Measurements from ENCODE around the gene OSGEP.

The OSGEP gene

DNA sequence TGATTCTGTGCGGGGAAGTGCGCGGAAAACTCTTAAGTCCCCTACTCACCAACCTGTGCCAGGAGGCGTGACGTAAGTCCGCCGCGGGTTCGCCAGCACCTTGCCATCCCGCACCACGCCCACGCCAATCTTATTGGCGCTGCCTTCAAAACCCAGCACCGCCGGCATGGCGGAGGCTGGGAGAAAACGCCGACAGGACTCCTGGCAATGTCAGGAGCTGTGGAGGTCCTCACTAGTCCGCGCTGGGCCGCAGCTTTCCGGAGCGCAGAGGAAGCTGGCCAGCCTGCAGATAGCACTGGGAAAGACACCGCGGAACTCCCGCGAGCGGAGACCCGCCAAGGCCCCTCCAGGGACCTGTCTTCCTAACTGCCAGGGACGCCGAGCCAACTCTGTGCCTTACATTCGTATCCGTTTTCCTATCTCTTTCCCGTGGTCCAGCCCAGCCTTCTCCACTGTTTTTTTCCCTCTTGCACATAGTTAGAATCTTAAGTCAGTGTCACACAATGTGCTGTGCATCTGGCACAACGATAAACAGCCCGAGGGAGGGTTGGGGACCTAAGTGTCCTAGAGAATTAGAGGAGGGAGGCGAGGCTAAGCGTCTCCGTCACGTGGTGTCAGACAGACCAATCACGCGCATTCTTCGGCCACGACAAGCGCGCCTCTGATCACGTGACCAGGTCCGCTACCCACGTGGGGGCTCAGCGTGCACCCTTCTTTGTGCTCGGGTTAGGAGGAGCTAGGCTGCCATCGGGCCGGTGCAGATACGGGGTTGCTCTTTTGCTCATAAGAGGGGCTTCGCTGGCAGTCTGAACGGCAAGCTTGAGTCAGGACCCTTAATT, at the start of gene OSGEP, which contains the start of gene APEX1:
OSGEP (minus strand) TSS at position 297 of the 839 bp plus-strand sequence; CDS start at position 168, 129 bp downstream.
APEX1 (plus strand) TSS at position 711 of the 839 bp plus-strand sequence. CDS start 420 bp downstream, outside the sequence.
- DNase-seq (ENCODE audit: low spot score), result peak; percentile 98

GRCh38 chr14:20503898-20504297, 49.3 kb upstream of the OSGEP start:
- no peak for DNase-seq (ENCODE audit: low spot score)

DNA sequence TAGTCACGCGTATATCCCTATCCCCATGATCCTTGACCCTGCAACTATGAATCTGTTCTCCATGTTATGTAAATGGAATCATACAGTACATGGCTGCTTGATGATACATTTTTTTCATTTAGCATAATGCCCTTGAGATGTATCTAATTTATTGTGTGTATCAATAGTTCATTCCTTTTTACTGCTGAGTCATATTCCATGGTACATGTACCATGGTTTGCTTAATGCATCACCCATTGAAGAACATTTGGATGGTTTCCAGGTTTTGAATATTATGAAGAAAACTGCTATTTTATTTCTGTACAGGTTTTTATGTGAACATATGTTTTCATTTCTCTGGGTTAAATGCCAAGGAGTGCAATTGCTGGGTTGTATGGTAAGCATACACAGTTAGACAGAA, 46.7 kb upstream of the OSGEP start:
- no peak for DNase-seq (ENCODE audit: low spot score)

- no peak for DNase-seq (ENCODE audit: low spot score)
Observed at GRCh38 chr14:20499881-20500280, 45.3 kb upstream of the OSGEP start.

GRCh38 chr14:20499108-20499507, 44.5 kb upstream of the OSGEP start:
- no peak for DNase-seq (ENCODE audit: low spot score)

DNA sequence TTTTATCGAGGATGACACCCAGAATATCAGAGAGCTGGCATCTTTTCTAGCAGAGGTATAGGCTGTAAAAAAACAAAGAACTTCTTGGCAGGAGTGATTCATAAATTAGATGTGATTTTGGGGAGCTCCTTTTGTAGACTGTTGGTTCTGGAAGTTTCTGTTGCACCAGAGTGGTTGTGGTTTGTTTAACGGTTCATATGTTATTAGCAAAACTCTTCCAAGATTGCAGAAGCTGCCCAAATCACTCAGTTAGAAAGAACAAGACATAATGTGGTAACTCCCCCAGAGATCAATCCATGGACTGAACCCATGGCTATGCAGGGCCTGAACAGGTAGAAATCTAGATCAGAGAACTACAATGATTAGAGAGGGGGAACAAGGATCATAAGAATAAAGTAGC, 44.0 kb upstream of the OSGEP start:
- DNase-seq (ENCODE audit: low spot score), result no peak

- DNase-seq (ENCODE audit: low spot score), result no peak
Observed at GRCh38 chr14:20494935-20495766, 40.5 kb upstream of the OSGEP start.

DNA sequence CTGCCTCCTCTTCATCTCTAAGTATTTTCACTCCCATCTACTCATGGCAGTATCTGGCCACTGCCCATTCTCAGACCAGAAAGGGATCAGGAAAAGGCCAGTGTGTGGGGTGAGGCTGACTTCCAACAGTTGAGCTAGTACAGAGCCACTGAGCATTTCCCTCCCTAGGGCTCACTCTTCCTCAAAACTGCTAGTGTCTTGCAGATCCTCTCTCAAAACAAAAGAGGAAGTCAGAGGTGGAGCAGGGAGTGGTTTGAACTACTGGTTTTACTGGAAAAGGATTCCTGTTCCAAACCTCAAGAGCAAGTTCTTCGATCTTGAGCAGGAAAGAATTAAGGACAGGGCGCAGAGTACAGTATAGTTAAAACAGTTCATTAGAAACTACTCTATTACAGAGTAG, 39.0 kb upstream of the OSGEP start:
- DNase-seq (ENCODE audit: low spot score), result no peak

- DNase-seq (ENCODE audit: low spot score), result no peak
Observed at GRCh38 chr14:20492486-20492885, 37.9 kb upstream of the OSGEP start.

GRCh38 chr14:20490563-20490962, 36.0 kb upstream of the OSGEP start:
- no peak for DNase-seq (ENCODE audit: low spot score)

GRCh38 chr14:20489093-20489994, 34.7 kb upstream of the OSGEP start:
- no peak for DNase-seq (ENCODE audit: low spot score)

GRCh38 chr14:20487396-20487725, 32.7 kb upstream of the OSGEP start:
- DNase-seq (ENCODE audit: low spot score), result peak; percentile 75

DNA sequence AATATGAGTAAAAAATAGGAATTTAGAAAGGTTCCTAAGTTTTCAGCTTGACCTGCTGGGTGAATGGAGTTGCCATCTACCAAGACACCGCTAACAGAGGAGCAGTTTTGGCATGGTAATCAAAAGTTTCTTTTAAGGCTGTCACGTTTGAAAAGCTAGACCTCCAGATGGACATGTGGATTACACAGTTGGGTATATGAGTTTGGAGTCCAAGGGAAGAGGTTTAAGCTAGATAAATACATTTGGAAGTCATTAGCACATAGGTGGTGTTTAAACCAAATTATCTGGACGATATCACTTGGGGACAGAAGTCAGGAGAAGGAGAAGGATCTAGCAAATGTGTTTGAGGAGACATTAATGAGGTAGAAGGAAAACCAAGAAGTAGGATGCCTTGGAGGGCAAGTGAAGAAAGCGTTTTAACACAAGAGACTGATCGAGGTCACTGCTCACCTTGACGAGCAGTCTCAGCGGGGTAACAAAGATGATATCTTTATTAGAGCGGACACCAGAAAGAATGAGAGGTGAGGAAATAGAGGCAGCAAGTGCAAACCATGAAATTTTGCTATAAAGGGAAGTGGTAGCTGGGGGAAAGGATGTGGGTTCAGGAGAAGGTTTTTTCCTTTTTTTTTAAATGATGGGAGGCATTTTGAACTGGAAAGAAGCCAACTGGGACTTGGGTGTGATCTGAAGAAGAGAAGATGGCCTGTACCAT, 32.2 kb upstream of the OSGEP start:
- peak; percentile 64 for DNase-seq (ENCODE audit: low spot score)

DNA sequence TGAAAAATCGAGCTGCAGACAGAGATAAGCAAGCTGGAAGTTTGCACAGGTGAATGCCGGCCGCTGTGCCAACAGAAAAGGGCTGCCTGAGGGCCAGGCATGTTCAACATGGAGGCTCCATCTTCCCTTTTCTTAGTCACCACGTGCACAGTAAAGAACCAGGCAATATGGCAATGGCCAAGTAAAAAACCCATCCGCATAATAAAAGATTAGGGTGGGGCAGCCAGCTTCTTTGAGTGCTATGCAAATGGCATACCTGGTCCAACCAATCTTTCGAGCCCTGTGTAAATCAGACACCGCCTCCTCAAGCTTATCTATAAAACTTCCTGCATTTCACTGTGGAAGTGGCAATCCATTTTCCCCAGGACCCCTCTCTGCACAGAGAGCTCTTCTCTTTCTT, 31.3 kb upstream of the OSGEP start:
- no peak for DNase-seq (ENCODE audit: low spot score)

- peak; percentile 92 for DNase-seq (ENCODE audit: low spot score)
Observed at GRCh38 chr14:20482382-20482781, 27.8 kb upstream of the OSGEP start.

GRCh38 chr14:20478894-20479293, 24.3 kb upstream of the OSGEP start:
- peak; percentile 49 for DNase-seq (ENCODE audit: low spot score)

- peak; percentile 89 for DNase-seq (ENCODE audit: low spot score)
Observed at GRCh38 chr14:20477211-20477876, 22.7 kb upstream of the OSGEP start.

- peak; percentile 66 for DNase-seq (ENCODE audit: low spot score)
Observed at GRCh38 chr14:20476776-20477175, 22.2 kb upstream of the OSGEP start.

DNA sequence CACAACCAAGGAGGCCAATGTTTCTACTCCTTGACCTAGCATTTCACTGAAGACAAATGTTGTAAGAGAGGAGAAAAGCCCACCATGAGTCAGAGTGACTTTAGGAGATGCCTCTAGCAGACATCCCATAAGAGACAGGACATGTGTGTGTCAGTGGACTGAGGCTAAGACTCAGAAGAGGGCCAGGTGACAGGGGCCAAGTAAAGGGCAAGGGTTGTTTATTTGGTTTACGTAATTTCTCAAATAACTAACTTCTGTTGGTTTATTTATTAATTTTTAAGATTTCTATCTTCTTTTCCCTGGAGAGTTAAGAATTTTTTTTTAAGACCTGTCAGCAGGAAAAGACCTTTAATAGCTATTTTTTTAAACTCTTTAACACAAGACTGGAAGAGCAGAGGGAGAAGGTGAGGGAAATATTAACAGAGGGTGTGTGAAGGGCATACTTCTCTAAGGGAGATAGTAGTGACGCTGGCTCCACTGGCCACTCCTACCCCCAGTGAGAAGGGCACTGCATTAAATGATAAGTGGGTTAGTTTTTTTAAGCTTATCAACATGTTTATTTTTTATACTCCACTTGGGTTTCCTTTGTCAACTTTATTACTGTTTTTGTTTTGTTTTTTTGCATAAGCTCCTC, 18.0 kb upstream of the OSGEP start:
- DNase-seq (ENCODE audit: low spot score), result peak; percentile 90

DNA sequence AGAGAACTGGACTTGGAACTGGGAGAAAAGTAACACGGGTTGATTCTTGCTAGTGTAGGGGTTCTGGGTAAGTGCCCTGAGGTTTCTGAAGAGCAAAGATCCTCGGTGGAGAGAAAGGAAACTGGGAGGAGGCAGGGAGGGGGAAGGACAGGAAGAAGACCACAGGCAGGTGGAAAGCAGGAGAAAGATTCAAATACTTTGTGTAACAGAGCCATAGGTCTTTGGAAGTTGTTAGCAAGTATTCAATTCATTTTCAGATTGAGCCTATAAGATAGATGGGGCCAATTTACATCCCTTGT, 15.9 kb upstream of the OSGEP start:
- no peak for DNase-seq (ENCODE audit: low spot score)

Data from hematopoietic multipotent progenitor cell treated with erythropoietin and hydrocortisone succinate and interleukin-3 and kit ligand, for 17 days (in vitro differentiated cells).